Mucosa of stomach (tissue), 1 donor: ENCODE measurements around the gene CTSV.
"Not testable (repeated sequence)": the region's sequence is repeated elsewhere in the genome, so short reads cannot be mapped to it uniquely, and the experiment has no call there.

Source experiments
- H3K27me3 ChIP-seq: one replicate; pipeline ENCODE4 v1.7.0; 2013; ENCODE audit warnings: mild to moderate bottlenecking, low read length; ENCODE audit not compliant: control insufficient read depth, insufficient read depth
- H3K36me3 ChIP-seq: one replicate; pipeline ENCODE4 v1.7.0; 2013; ENCODE audit warnings: low read length; ENCODE audit not compliant: control insufficient read depth, insufficient read depth
- H3K4me1 ChIP-seq: one replicate; pipeline ENCODE4 v1.7.0; 2013; ENCODE audit warnings: mild to moderate bottlenecking, low read length; ENCODE audit not compliant: control insufficient read depth, insufficient read depth
- H3K4me3 ChIP-seq: one replicate; pipeline ENCODE4 v1.7.0; 2013; ENCODE audit warnings: low read length
- H3K9ac ChIP-seq: one replicate; pipeline ENCODE4 v1.7.0; 2013; ENCODE audit warnings: mild to moderate bottlenecking, low read length, moderate library complexity
- H3K9me3 ChIP-seq: one replicate; pipeline ENCODE4 v1.7.0; 2013; ENCODE audit warnings: mild to moderate bottlenecking, low read length, moderate library complexity; ENCODE audit not compliant: control insufficient read depth
- donor health status: Pancreatic carcinoma.

The CTSV gene

DNA sequence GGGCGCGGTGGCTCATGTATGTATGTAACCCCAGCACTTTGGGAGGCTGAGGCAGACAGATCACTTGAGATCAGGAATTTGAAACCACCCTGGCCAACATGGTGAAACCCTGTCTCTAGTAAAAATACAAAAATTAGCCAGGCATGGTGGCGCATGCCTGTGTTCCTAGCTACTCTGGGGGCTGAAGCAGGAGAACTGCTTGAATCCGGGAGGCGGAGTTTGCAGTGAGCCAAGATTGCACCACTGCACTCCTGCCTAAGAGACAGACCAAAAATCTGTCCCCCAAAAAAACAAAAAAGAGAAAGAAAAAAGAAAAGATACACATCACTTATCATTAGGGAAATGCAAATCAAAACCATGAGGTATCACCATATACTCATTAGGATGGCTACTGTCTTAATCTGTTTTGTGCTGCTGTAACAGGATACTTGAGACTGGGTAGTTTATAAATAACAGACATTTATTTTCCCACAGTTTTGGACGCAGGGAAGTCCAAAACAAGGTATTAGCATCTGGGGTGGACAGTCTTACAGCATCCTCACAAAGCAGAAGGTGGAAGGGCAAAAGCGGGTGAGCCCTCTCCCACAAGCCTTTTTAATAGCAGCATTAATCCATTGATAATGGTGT, 55.3 kb downstream of the CTSV start:
- H3K9me3 ChIP-seq, H3K9ac ChIP-seq, H3K27me3 ChIP-seq, H3K4me3 ChIP-seq, H3K4me1 ChIP-seq, H3K36me3 ChIP-seq: not testable (repeated sequence)
